GM20000 (cell line): Measurements from ENCODE around the gene CHAF1B.

Source experiments
- DNase-seq: peaks from one replicate; pipeline ENCODE4 v3.0.0; 2012; ENCODE audit warnings: low spot score
- CTCF ChIP-seq: IDR thresholded peaks from 2 replicates; pipeline ENCODE4 v1.5.1; 2012; ENCODE audit warnings: mild to moderate bottlenecking, control low read depth; ENCODE audit errors: extremely low read depth, missing control alignments

The CHAF1B gene

GRCh38 chr21:36464590-36464989 is 79.4 kb downstream of the CHAF1B start:
- no peak for TF ChIP-seq CTCF
- DNase-seq: no peak

GRCh38 chr21:36465478-36465877 is 80.3 kb downstream of the CHAF1B start:
- no peak for DNase-seq
- no peak for TF ChIP-seq CTCF

DNA sequence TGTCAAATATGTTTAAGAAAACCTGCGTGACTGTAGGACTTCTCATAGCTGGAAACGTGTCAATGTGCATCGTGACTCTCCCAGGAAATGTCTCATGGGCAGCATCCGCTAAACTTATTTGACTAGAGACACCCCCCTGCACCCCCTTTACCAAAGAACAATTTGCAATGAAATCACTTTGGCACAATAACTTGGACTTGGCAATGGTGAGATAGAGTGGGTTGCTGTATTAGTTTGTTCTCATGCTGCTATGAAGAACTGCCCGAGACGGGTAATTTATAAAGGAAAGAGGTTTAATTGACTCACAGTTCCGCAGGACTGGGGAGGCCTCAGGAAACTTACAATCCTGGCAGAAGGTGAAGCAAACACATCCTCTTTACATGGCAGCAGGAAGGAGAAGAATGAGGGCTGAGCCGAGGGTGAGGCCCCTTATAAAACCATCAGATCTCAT is 80.9 kb downstream of the CHAF1B start:
- no peak for TF ChIP-seq CTCF
- DNase-seq: no peak
